H1 (cell line): ENCODE data around the gene RNF113B. TPM values are rescaled to one million over a fixed set of nuclear protein-coding genes. Genes with fewer than 3 reads are reported as not detected.

ENCODE experiments used
- ASH2L ChIP-seq: fragments of 200-600, 300-600 bp; sonication (generic); IDR thresholded peaks from one replicate; pipeline ENCODE4 v1.7.1; 2017; ENCODE audit warnings: low read length
- CBX5 ChIP-seq: fragments of 300-800, 300-1000 bp; sonication (generic); IDR thresholded peaks from 2 replicates; pipeline ENCODE4 v1.7.1; 2016; ENCODE audit warnings: antibody characterized with exemption, low read length, low read depth
- EGR1 ChIP-seq: IDR thresholded peaks from 2 replicates; pipeline ENCODE4 v1.6.1; 2011; ENCODE audit warnings: low read depth, low read length, borderline replicate concordance
- KDM4A ChIP-seq: IDR thresholded peaks from one replicate; pipeline ENCODE4 v1.7.1; 2012; ENCODE audit warnings: low read depth, mild to moderate bottlenecking, moderate library complexity, low read length, inconsistent platforms; ENCODE audit not compliant: severe bottlenecking
- SIN3A ChIP-seq, 2 experiments: IDR thresholded peaks in 1 of 2; conservative IDR thresholded peaks in 1 of 2; 2 replicates each; pipeline ENCODE4 v1.6.1; 2011 to 2012; ENCODE audit warnings: low read length in 2 of 2, improper control_type of control experiment in 1 of 2, low read depth in 1 of 2, mild to moderate bottlenecking in 1 of 2
- polyA plus RNA-seq, 7 experiments: library from polyadenylated mRNA; depleted of rRNA in 3 of 7; stranded (reverse) in 5 of 7; unstranded in 2 of 7; fragments of >200 nt in 5 of 7; fragments of 200-250 nt in 2 of 7; gene quantifications; 1 replicate in 5 of 7; 2 replicates in 1 of 7; 4 replicates in 1 of 7; pipeline versions ENCODE4 v1.2.1 to v1.2.3, GENCODE V29; 2011 to 2013; ENCODE audit warnings: missing spikeins in 2 of 7, mixed read lengths in 2 of 7
- total RNA-seq: library from RNA; stranded (reverse); fragmentation: NEBNext Ultra II Directional; extraction: Animal tissue kit (Norgen Biotek cat#: 25700); gene quantifications from 2 replicates; pipeline ENCODE4 v1.2.1, GENCODE V29; 2021
- TF ChIP-seq, protein P1 (sequence below): IDR thresholded peaks from 2 replicates; pipeline ENCODE4 v1.6.1; 2012; ENCODE audit warnings: low read length, inconsistent platforms
- TF ChIP-seq, protein P2 (sequence below), 3 experiments: IDR thresholded peaks; 1 replicate in 2 of 3; 2 replicates in 1 of 3; pipeline versions ENCODE4 v1.5.1 to v1.6.1; 2011; ENCODE audit warnings: low read length in 3 of 3, mild to moderate bottlenecking in 3 of 3, inconsistent platforms in 2 of 3, low read depth in 1 of 3, moderate library complexity in 1 of 3; ENCODE audit not compliant: insufficient read depth in 1 of 3; ENCODE audit errors: control extremely low read depth in 1 of 3

RNF113B gene
- total and polyA plus RNA-seq, 2 of the 8 experiments (the other 6 are each of a cell fraction or from before 2014, with no cell fraction given) = not detected

DNA sequence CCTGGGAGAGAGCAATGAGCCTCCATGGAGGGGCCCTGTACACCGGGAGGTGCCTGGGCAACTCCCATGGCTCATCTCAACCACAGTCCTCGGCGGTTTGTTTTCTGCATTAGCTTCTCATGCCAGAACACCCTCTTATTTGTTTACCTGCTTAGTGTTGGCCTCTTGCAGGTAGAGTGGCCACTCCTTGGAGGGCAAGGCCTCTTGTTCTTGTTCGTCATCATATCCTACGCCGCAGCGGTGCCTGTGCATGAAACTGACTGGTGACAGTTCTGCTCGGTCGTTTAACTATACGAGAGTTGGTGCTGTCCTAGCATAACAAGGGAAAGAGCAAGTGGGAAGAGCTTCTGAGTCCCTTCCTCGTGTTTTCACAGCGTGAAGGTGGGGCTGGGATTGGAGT, 40.5 kb upstream of the RNF113B start (continued):
- no peak for TF ChIP-seq KDM4A
- TF ChIP-seq, protein P1, sequence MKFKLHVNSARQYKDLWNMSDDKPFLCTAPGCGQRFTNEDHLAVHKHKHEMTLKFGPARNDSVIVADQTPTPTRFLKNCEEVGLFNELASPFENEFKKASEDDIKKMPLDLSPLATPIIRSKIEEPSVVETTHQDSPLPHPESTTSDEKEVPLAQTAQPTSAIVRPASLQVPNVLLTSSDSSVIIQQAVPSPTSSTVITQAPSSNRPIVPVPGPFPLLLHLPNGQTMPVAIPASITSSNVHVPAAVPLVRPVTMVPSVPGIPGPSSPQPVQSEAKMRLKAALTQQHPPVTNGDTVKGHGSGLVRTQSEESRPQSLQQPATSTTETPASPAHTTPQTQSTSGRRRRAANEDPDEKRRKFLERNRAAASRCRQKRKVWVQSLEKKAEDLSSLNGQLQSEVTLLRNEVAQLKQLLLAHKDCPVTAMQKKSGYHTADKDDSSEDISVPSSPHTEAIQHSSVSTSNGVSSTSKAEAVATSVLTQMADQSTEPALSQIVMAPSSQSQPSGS = no peak
- TF ChIP-seq, protein P2, sequence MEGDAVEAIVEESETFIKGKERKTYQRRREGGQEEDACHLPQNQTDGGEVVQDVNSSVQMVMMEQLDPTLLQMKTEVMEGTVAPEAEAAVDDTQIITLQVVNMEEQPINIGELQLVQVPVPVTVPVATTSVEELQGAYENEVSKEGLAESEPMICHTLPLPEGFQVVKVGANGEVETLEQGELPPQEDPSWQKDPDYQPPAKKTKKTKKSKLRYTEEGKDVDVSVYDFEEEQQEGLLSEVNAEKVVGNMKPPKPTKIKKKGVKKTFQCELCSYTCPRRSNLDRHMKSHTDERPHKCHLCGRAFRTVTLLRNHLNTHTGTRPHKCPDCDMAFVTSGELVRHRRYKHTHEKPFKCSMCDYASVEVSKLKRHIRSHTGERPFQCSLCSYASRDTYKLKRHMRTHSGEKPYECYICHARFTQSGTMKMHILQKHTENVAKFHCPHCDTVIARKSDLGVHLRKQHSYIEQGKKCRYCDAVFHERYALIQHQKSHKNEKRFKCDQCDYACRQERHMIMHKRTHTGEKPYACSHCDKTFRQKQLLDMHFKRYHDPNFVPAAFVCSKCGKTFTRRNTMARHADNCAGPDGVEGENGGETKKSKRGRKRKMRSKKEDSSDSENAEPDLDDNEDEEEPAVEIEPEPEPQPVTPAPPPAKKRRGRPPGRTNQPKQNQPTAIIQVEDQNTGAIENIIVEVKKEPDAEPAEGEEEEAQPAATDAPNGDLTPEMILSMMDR (IDR thresholded peaks at IDR 0.05; ENCODE audit: control extremely low read depth in 1 of 3, insufficient read depth in 1 of 3, low read depth in 1 of 3, low read length in 3 of 3) = no peak
- no peak for TF ChIP-seq EGR1
- TF ChIP-seq CBX5 = no peak
- no peak for TF ChIP-seq SIN3A (conservative IDR thresholded peaks at IDR 0.05 in 1 of 2, IDR thresholded peaks at IDR 0.05 in 1 of 2; ENCODE audit: low read depth in 1 of 2, low read length in 2 of 2)
- no peak for TF ChIP-seq ASH2L
